ENCODE measurements around the gene GPX7.

GRCh38 chr1:52651904-52652303 lies 49.7 kb downstream of the GPX7 start:
- TF ChIP-seq FOS (IDR thresholded peaks at IDR 0.05; ENCODE audit: low read depth, low read length) (no peak), CTCF (conservative IDR thresholded peaks at IDR 0.05; ENCODE audit: low read depth, low read length) (no peak), RCOR1 (IDR thresholded peaks at IDR 0.05; ENCODE audit: insufficient replicate concordance, low read length) (no peak), RAD21 (IDR thresholded peaks at IDR 0.05; ENCODE audit: low read length) (no peak), POLR2A (IDR thresholded peaks at IDR 0.05; ENCODE audit: low read depth, low read length) (no peak), MXI1 (IDR thresholded peaks at IDR 0.05; ENCODE audit: borderline replicate concordance, low read depth, low read length) (no peak), CEBPB (IDR thresholded peaks at IDR 0.05; ENCODE audit: low read depth, low read length) (no peak), USF2 (IDR thresholded peaks at IDR 0.05; ENCODE audit: low read depth, low read length) (no peak), MAZ (IDR thresholded peaks at IDR 0.05; ENCODE audit: borderline replicate concordance, low read depth, low read length) (no peak), MAFK (IDR thresholded peaks at IDR 0.05; ENCODE audit: low read depth, low read length) (no peak), CHD1 (IDR thresholded peaks at IDR 0.05; ENCODE audit: low read depth, low read length) (no peak), RFX5 (IDR thresholded peaks at IDR 0.05; ENCODE audit: low read depth, low read length) (no peak), BHLHE40 (IDR thresholded peaks at IDR 0.05; ENCODE audit: low read depth, low read length) (no peak)
